Neuronal stem cell (in vitro differentiated cells): Measurements from ENCODE around the gene RAB22A.

ENCODE experiments used
- DNase-seq: peaks from one replicate; pipeline ENCODE4 v3.0.0-alpha.2; 2013; ENCODE audit warnings: low spot score
- H2AFZ ChIP-seq: one replicate; pipeline ENCODE4 v1.6.1; 2013; ENCODE audit warnings: mild to moderate bottlenecking, low read length, inconsistent platforms
- H2AK5ac ChIP-seq: 2 replicates; pipeline ENCODE4 v1.6.1; 2013; ENCODE audit warnings: low read depth, mild to moderate bottlenecking, inconsistent platforms, low read length, moderate library complexity, mixed read lengths
- H2BK120ac ChIP-seq: 2 replicates; pipeline ENCODE4 v1.6.1; 2013; ENCODE audit warnings: low read depth, mild to moderate bottlenecking, inconsistent platforms, low read length, moderate library complexity, mixed read lengths
- H2BK12ac ChIP-seq: one replicate; pipeline ENCODE4 v1.6.1; 2013; ENCODE audit warnings: low read length, inconsistent platforms
- H2BK15ac ChIP-seq: 2 replicates; pipeline ENCODE4 v1.6.1; 2013; ENCODE audit warnings: mild to moderate bottlenecking, low read length, inconsistent platforms, mixed read lengths
- H2BK5ac ChIP-seq: one replicate; pipeline ENCODE4 v1.6.1; 2013; ENCODE audit warnings: inconsistent platforms, mild to moderate bottlenecking, low read length, moderate library complexity
- H3K14ac ChIP-seq: one replicate; pipeline ENCODE4 v1.6.1; 2013; ENCODE audit warnings: low read length, inconsistent platforms
- H3K18ac ChIP-seq: 2 replicates; pipeline ENCODE4 v1.6.1; 2013; ENCODE audit warnings: low read length, inconsistent platforms
- H3K23ac ChIP-seq: 2 replicates; pipeline ENCODE4 v1.6.1; 2013; ENCODE audit warnings: low read depth, mild to moderate bottlenecking, mixed read lengths, low read length, inconsistent platforms; ENCODE audit not compliant: poor library complexity
- H3K27ac ChIP-seq: replicated peaks from 3 replicates; pipeline ENCODE4 v1.5.1; 2013; ENCODE audit warnings: low read length, inconsistent platforms
- H3K27me3 ChIP-seq, 3 experiments: 2 replicates each; pipeline ENCODE4 v1.6.1; 2013; ENCODE audit warnings: low read length in 3 of 3, mild to moderate bottlenecking in 2 of 3, inconsistent platforms in 1 of 3, low read depth in 1 of 3, mixed read lengths in 1 of 3, moderate library complexity in 1 of 3; ENCODE audit not compliant: control insufficient read depth in 3 of 3, insufficient read depth in 3 of 3
- H3K36me3 ChIP-seq, 2 donors: replicated peaks in 1 of 2; 2 replicates each; pipeline ENCODE4 v1.6.1; 2013; ENCODE audit warnings: low read length in 2 of 2; ENCODE audit not compliant: control insufficient read depth in 2 of 2, insufficient read depth in 2 of 2
- H3K4ac ChIP-seq: 2 replicates; pipeline ENCODE4 v1.6.1; 2013; ENCODE audit warnings: inconsistent platforms, mild to moderate bottlenecking, low read length, moderate library complexity
- H3K4me1 ChIP-seq, 2 donors: 1 replicate in 1 of 2; 2 replicates in 1 of 2; pipeline ENCODE4 v1.6.1; 2013; ENCODE audit warnings: low read length in 2 of 2, low read depth in 1 of 2; ENCODE audit not compliant: control insufficient read depth in 2 of 2, insufficient read depth in 1 of 2
- H3K4me2 ChIP-seq: one replicate; pipeline ENCODE4 v1.6.1; 2013; ENCODE audit warnings: mild to moderate bottlenecking, low read length, inconsistent platforms; ENCODE audit not compliant: insufficient read depth, poor library complexity, severe bottlenecking
- H3K4me3 ChIP-seq, 2 donors: 2 replicates each; pipeline ENCODE4 v1.5.1; 2013; ENCODE audit warnings: low read length in 2 of 2, mild to moderate bottlenecking in 2 of 2, inconsistent platforms in 1 of 2, moderate library complexity in 1 of 2
- H3K79me1 ChIP-seq: one replicate; pipeline ENCODE4 v1.6.1; 2013; ENCODE audit warnings: low read depth, mild to moderate bottlenecking, inconsistent platforms, low read length, moderate library complexity
- H3K9ac ChIP-seq: one replicate; pipeline ENCODE4 v1.6.1; 2013; ENCODE audit warnings: mild to moderate bottlenecking, low read depth, low read length, inconsistent platforms; ENCODE audit not compliant: poor library complexity
- H3K9me3 ChIP-seq, 2 donors: replicated peaks in 1 of 2; 2 replicates each; pipeline versions ENCODE3 to v1.6.1; 2013; ENCODE audit warnings: low read length in 2 of 2, mild to moderate bottlenecking in 2 of 2, inconsistent platforms in 1 of 2, low read depth in 1 of 2, mixed read lengths in 1 of 2, moderate library complexity in 1 of 2; ENCODE audit not compliant: control insufficient read depth in 2 of 2, insufficient read depth in 1 of 2
- H4K8ac ChIP-seq: one replicate; pipeline ENCODE4 v1.6.1; 2013; ENCODE audit warnings: low read depth, mild to moderate bottlenecking, inconsistent platforms, low read length, moderate library complexity
- H4K91ac ChIP-seq: one replicate; pipeline ENCODE4 v1.6.1; 2013; ENCODE audit warnings: low read length, low read depth, mild to moderate bottlenecking, inconsistent platforms; ENCODE audit not compliant: poor library complexity
- WGBS, 2 donors: extraction: QIAGEN DNeasy Blood & Tissue Kit; methylation state at CpG; one replicate each; pipeline ENCODE4 v1.1.7; 2013; ENCODE audit warnings: missing lambda C conversion rate in 2 of 2, mixed read lengths in 1 of 2; ENCODE audit not compliant: insufficient read length in 2 of 2, insufficient replicate concordance in 1 of 2; ENCODE audit errors: extremely low coverage in 2 of 2; 5-methylcytosine and 5-hydroxymethylcytosine counted together

Gene RAB22A

DNA sequence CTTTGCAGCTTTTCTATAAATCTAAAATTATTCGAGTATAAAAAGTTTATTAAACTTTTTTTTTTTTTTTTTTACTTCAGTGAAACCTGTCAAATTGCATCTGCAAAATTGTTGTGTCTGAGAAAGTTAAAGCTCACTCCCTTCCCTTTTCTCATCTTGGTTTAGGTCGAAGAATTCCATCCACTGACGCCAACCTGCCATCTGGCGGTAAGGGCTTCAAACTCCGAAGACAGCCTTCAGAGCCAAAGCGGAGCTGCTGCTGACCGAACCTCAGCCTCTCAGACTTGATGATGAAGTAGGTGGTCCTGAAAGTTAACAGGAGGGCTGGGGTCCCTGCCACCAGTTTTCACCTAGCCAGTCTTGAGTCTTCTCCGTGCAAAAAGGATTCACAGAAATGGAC lies 49.9 kb downstream of the RAB22A start:
- Histone ChIP-seq H3K27ac (no peak overlapping the region), H3K4ac (no peak overlapping the region), H3K4me2 (no peak overlapping the region), H3K4me1 (peaks cover 0 to 5% of the 10 kb centered on the region in 2 donors), H3K4me3 (no peak overlapping the region), H3K14ac (no peak overlapping the region), H4K8ac (no peak overlapping the region), H2BK15ac (no peak overlapping the region), H2BK120ac (no peak overlapping the region), H2AFZ (no peak overlapping the region), H4K91ac (no peak overlapping the region), H3K23ac (no peak overlapping the region), H2BK5ac (no peak overlapping the region), H3K9ac (no peak overlapping the region), H3K9me3 (no peaks in the 10 kb centered on the region), H3K27me3 (no peaks in the 10 kb centered on the region), H3K18ac (no peak overlapping the region), H3K79me1 (no peaks in the 10 kb centered on the region), H3K36me3 (peaks cover 5 to 55% of the 10 kb centered on the region in 2 donors), H2BK12ac (no peak overlapping the region), H2AK5ac (no peak overlapping the region)
- whole genome bisulfite sequencing, 2 donors: no CpG with 5 or more reads among the region's 8 CpGs
- no peak for DNase-seq

DNA sequence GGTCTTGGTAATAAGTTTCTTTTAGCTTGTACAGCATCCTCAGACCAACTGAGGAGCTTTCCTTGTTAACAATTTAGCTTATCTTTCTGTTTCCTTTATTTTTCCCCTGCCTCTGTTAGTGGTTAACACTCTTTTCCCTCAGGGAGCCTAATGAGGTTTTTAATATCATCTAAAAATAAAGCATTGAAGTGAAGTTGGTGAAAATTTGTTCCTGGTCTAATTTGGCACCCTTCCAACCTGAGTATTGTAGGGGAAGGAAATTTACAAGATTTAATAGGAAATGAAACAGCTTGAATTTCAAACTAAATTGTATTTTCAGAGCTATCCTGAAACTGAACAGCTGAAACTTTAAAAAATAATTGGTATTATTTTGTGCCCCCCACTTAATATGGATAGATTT lies 51.4 kb downstream of the RAB22A start:
- no peak overlapping the region for H2AFZ ChIP-seq
- no peak overlapping the region for H3K27ac ChIP-seq
- no peaks in the 10 kb centered on the region for H3K9me3 ChIP-seq
- no peak overlapping the region for H3K4me2 ChIP-seq
- no peak overlapping the region for H3K23ac ChIP-seq
- no peak overlapping the region for H2BK15ac ChIP-seq
- no peak overlapping the region for H2BK12ac ChIP-seq
- H4K91ac ChIP-seq: no peak overlapping the region
- H3K18ac ChIP-seq: no peak overlapping the region
- DNase-seq: no peak
- H4K8ac ChIP-seq: no peak overlapping the region
- peaks cover 1 to 6% of the 10 kb centered on the region in 2 donors for H3K4me1 ChIP-seq
- no peak overlapping the region for H3K4ac ChIP-seq
- H2AK5ac ChIP-seq: no peak overlapping the region
- H2BK5ac ChIP-seq: no peak overlapping the region
- H2BK120ac ChIP-seq: no peak overlapping the region
- H3K27me3 ChIP-seq: no peaks in the 10 kb centered on the region
- no peaks in the 10 kb centered on the region for H3K79me1 ChIP-seq
- H3K14ac ChIP-seq: no peak overlapping the region
- H3K9ac ChIP-seq: no peak overlapping the region
- H3K4me3 ChIP-seq: no peak overlapping the region
- peaks cover 2 to 45% of the 10 kb centered on the region in 2 donors for H3K36me3 ChIP-seq

DNA sequence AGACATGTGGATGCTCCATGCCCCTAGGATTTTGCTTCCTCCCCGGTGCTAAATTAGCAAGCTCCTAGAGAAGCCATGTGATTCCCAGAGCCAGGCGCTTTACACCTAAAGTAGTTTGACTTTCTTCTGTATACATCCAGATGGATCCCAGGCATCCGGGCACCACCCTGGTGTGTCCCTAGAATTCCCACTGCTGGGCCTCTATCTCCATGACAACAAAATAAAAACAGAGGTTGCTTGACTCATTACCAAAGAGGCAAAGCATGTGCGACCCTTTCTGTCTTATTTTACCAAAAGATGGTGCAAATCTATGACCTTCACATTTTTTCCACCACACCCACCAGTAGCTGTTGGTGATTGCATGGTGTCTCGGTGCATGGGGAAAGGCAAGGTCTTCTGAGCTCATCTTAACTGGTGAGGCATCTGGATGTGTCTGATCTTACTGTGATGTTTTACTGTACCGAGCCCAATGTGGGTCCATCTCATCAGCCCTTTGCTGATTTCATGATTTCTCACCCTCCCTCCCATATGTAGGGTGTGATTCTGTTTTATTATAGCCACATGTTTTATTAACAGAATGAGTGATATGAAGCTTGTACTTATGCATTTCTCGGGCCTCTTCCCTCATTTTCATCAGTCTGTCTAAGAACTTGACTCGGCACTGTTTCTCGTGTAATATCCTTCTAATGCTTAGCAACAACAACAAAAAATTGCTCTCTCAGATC lies 52.1 kb downstream of the RAB22A start:
- no peak overlapping the region for H3K14ac ChIP-seq
- H2AFZ ChIP-seq: no peak overlapping the region
- no peak overlapping the region for H2BK5ac ChIP-seq
- H3K18ac ChIP-seq: no peak overlapping the region
- no peak overlapping the region for H2BK12ac ChIP-seq
- H2AK5ac ChIP-seq: no peak overlapping the region
- no peak overlapping the region for H4K8ac ChIP-seq
- H3K27me3 ChIP-seq: no peaks in the 10 kb centered on the region
- no peak overlapping the region for H3K27ac ChIP-seq
- H3K36me3 ChIP-seq: peaks cover 2 to 41% of the 10 kb centered on the region in 2 donors
- no peaks in the 10 kb centered on the region for H3K9me3 ChIP-seq
- no peak for DNase-seq
- H3K4ac ChIP-seq: no peak overlapping the region
- no peak overlapping the region for H2BK120ac ChIP-seq
- no peak overlapping the region for H3K9ac ChIP-seq
- peaks cover 1 to 12% of the 10 kb centered on the region in 2 donors for H3K4me1 ChIP-seq
- no peak overlapping the region for H3K23ac ChIP-seq
- H3K4me3 ChIP-seq: no peak overlapping the region
- no peak overlapping the region for H4K91ac ChIP-seq
- no peak overlapping the region for H2BK15ac ChIP-seq
- no CpG with 5 or more reads among the region's 9 CpGs for WGBS, 2 donors
- H3K79me1 ChIP-seq: no peaks in the 10 kb centered on the region
- H3K4me2 ChIP-seq: no peak overlapping the region

DNA sequence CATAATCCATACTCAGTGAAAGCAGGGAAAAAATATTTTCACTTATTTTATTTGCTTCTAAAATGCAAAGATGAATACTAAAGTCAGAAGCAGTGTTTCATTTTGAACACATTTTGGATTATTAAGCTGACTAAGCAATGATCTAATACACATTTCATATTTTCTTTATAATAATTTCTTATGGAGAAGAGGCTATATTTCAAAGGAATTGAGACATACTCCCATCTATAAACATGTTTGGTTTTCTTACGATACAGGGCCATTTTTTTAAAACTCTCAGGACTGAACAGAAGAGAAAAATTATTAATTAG lies 52.6 kb downstream of the RAB22A start:
- Histone ChIP-seq H3K14ac (no peak overlapping the region), H3K9me3 (no peaks in the 10 kb centered on the region), H2BK15ac (no peak overlapping the region), H4K91ac (no peak overlapping the region), H3K18ac (no peak overlapping the region), H2BK120ac (no peak overlapping the region), H3K27ac (no peak overlapping the region), H2AFZ (no peak overlapping the region), H3K4me1 (peaks cover 1 to 13% of the 10 kb centered on the region in 2 donors), H3K27me3 (no peaks in the 10 kb centered on the region), H3K4me3 (no peak overlapping the region), H3K4me2 (no peak overlapping the region), H3K4ac (no peak overlapping the region), H3K23ac (no peak overlapping the region), H4K8ac (no peak overlapping the region), H2AK5ac (no peak overlapping the region), H2BK5ac (no peak overlapping the region), H2BK12ac (no peak overlapping the region), H3K36me3 (peaks cover 2 to 39% of the 10 kb centered on the region in 2 donors), H3K9ac (no peak overlapping the region), H3K79me1 (no peaks in the 10 kb centered on the region)
- DNase-seq: no peak
- no CpG with 5 or more reads among the region's 1 CpG for WGBS, 2 donors
